NAMALWA (cell line): ENCODE data around the gene CFAP299.
A peak's percentile ranks its signal among the peaks of the same experiment; 100 is the strongest.
"Not testable (repeated sequence)": the region's sequence is repeated elsewhere in the genome, so short reads cannot be mapped to it uniquely, and the experiment has no call there.

Experiments
- DNase-seq: peaks from one replicate; pipeline ENCODE4 v3.0.0-alpha.2; 2015; ENCODE audit warnings: low spot score

The CFAP299 gene

DNA sequence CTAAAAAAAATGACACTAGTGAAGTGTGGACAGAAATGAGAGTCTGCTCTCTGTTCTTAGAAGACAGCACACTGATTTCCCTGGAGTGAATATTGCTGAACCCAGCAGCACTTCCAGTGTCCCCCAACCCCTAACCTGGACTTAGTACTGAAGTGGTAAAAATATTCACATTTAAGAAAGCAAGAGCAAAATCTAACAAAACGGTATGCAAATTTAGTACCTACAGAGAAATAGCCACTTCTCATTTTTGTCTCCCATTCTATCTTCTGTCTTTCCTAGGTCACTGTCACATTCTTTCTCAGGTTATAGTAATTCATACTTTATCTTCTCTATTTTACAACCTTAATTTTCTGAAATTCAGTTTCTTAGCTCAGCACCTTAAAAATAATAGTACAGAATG is 274.7 kb downstream of the CFAP299 start:
- DNase-seq = peak; percentile 54

DNA sequence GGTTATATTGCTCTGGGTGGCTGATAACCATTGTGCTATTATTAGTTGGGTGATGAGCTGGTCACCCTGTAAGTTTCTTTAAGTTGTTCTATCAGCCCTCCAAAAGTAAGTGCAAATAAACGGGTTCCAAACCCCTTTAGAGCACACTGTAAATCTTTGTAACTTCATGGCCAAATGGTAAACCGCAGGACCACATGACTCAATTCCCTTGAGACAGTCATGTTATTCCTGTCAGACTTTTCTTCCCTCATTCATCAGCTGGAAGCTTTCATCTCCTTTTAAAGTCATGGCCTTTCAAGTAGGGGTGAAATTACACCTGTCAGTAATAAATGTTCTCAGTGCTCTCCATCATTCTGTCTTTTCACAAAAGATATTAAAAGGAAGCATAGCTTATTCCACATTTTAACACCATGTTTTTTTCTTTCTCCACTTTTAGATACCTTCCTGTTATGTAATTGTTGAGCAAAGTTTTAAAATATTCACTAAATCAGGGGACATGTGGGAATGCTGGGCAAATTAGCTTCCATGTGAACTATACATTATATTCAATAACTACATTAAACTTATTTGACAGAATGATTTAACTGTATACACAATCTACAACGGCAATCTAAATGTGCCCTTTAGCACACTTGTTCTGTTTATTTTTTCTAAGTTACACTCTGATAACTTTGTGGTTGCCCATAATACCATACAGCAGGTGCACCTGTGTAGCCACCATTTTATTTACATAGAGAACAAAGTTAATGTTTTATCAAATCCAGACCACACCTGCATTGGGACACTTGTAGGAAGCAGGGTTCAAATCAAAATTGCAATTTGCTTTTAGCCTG is 275.5 kb downstream of the CFAP299 start:
- DNase-seq = peak; percentile 96

DNA sequence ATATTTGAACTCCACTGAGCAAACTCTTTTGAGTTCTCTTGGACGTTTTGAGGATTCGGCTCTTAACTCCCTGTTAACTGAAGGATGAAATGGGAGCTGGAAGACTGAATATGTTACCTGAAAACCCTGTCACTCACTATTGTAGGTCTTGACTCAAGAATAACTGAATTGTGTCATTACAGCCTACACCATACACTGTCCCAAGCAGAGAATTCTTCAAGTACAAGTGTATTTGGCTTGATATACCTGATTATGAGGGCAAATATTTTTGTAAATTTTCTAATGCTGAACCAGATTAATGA is 276.1 kb downstream of the CFAP299 start:
- DNase-seq = no peak

DNA sequence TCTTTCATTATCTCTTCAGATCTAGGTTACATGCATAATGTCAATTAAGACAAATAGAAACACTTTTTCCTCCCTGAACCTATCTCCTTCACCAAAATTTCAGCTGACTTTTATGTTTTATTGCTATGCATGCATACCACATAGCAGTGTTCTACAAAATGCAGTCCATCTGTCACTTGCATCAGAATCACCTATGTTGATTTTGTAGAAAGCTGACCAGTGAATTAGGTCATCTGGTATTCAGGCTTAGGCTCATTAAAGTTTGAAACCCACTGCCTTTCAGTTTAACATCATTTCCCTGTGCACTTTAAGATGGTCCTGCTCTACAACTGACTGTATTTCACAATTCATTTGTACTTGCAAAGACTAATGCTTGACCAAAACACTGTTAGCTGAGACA is 277.9 kb downstream of the CFAP299 start:
- DNase-seq = no peak

DNA sequence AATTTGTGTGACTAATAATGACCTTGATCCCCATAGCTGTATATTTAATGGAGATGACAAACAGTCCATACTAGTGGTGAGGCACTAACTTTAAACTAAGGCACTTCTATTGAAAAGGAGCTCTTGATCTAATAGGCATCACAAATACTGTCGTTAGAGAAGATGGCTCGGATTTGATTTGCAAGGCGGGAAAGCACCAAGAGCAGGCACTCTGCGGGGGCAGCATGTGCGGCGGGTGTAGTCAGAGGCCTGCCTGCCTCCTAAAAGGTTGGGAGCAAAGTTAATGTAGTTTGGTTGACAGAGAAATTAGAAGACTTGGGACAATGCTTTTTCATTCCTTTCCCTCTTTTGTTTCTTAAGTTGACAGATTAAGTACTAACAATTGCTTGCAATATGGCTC is 278.8 kb downstream of the CFAP299 start:
- no peak for DNase-seq

DNA sequence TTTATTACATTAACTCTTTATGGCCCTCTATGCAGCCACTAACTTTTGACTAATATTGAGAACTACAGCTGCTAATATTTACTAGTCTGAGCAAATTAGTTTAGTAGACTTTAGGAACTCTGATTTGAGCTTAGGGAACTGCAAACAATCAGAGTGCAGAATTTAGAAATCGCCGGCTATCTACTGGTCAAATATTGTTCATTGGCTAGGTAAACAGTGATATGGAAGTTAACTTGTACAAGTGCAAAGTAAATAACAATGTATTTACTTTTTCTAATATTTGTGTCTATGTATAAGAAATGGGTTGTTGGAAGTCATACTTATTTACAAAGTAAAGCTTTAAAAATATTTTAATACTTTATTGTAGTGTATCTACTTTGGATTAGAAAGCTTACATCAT is 279.6 kb downstream of the CFAP299 start:
- no peak for DNase-seq

DNA sequence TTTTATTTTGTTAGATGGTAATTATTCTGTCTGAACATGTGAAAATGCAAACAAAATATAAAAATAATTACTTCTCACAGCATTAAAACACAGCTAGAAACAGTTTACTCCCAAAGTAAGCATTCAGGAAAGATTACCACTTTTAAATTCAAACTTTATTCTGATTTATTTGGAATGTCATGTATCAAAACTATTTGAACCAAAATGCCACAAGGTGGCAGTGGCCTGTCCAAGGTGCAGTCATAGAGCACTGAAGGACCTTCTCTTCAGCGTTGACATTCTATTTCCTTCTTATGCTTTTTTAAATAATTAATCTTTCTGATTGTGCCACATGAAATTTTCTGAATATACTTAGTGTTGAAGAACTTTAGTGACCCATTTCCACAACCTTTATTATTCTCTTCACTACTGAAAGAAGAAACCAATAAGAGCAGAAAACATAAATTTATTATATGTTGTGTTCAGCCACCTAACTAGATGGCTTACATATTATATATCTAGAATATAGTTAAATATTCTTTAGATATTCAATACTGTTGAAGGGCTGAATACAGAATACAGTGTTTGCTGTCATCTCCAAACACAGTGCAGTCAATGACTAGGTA is 283.6 kb downstream of the CFAP299 start:
- peak; percentile 56 for DNase-seq

DNA sequence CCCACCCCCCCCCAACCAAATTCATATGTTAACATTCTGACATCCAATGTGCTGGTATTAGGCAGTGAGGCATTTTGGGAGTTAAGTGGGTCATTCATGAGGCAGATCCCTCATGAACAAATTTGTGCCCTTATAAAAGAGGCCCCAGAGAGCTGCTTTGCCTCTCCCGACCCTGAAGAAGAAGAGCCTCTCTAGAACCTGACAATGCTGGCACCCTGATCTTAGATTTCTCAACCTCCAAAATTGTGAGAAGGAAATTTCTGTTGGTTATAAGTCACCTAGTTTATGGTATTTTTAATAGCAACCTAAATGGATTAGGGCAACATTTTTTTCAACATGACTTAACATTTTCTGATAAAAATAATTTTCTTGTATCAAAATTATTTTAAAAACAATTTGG is 296.3 kb downstream of the CFAP299 start:
- DNase-seq = no peak

DNA sequence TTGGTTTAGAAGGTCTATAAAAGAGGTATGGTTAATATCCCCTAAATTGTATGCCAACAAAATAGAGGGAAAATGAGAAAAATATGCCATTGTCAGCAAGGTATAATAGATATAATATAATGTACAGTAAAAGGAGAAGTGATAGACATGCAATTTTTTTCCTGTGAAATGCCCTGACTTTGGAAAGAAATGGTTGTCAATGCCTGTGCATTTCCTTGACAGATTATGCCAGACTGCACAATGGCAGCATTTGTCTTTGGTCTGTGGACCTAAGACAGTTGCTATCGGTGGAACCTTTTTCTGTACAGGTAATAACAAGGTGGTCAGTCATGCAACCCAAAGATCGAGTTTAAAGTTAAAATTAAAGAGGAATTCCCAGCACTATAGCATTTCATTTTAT is 301.7 kb downstream of the CFAP299 start:
- DNase-seq = no peak

DNA sequence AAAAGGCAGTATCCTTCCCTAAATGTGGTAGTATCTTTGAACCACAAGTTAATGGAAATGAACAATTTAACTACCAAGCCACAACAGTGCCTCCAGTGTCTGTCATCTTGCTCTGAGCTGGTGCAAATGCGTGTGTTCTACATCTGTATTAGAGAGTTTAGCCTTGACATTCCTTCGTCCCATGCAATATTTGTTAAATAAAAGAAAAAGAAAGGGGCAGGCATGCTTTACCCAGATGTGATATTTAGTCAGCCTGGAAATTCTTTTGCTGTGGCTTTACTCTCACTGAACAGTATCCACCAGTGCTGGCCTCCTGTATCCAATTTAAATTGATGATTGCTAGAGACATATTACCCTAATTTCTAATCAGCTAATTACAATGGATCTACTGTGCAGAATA is 310.5 kb downstream of the CFAP299 start:
- no peak for DNase-seq

DNA sequence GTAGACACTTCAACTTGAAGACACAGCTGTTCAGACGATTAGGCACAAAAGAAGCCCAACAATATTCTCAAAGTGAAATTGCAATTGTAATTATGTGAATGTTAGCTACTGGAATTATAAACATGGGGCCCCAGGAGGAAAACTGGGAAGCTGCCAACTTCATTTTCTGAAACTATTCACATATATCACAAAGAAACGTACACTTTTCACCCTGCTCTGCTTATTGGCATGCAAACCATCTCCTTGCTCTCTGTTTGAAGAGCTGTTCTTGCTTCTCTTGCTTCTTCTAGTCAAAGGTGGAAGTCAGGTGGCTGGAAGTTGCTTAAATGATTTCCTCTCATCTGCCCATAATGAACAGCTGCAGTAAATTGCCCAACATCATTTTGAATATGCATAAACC is 320.1 kb downstream of the CFAP299 start:
- DNase-seq = peak; percentile 13

DNA sequence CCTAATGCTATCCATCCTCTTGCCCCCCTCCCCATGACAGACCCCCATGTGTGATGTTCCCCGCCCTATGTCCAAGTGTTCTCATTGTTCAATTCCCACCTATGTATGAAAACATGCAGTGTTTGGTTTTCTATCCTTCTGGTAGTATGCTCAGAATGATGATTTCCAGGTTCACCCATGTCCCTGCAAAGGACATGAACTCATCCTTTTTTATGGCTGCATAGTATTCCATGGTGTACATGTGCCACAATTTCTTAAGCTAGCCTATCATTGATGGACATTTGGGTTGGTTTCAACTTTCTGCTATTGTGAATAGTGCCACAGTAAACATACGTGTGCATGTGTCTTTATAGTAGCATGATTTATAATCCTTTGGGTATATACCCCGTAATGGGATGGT is 334.6 kb downstream of the CFAP299 start:
- DNase-seq = not testable (repeated sequence)

DNA sequence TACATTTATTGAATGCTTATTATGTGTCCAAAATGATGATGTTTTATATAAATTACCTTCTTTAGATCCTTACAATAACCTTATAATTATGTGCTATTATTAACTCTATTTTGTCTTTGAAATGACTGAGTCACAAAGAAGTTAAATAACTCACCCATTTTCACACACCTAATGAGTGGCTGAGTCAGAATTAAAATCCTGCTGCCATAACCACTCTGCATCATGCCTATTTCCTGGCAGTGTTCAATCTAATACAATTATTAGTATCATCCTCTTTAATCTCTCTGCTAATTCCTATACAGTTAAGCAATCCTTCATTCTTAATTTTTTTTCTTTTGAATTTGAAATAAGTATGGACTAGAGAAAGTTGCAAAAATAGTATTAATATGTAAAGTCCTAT is 342.9 kb downstream of the CFAP299 start:
- no peak for DNase-seq

DNA sequence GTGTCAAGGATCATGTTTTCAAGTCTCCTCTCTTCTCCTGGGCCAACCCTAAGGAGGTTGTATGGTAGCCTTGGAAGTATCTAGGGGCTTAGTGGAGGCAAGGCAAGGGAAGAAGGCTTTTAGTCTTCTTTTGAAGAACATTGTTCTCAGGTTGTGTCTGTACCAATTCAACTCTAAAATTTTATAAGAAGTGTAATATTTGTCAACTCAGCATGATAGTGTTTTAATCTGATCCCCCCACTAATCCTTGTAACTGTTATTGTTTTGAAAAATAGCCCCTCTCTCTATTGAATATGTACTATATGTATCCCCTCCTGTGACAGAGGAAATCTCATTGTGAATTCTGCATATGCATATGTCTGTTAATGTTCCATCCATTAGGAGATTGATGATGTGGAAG is 345.4 kb downstream of the CFAP299 start:
- DNase-seq = no peak

DNA sequence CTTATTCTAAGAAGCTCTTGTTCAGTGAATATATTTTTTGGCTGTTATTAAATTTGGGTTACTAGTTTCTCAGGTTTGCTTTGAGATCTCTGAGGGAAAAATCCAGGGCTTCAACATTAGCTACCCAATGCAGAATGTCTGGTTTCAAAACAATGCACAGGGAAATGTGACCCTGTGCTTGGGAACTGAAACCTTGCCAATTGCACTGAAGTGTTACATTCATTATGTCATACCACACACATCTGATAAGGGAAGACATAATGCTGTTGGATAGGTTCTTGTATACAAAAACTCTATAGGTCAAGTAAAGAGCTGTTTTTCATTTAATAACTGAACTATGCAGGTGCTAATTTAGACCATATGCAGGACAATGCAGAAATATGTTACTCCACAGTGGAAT is 349.7 kb downstream of the CFAP299 start:
- peak; percentile 13 for DNase-seq

DNA sequence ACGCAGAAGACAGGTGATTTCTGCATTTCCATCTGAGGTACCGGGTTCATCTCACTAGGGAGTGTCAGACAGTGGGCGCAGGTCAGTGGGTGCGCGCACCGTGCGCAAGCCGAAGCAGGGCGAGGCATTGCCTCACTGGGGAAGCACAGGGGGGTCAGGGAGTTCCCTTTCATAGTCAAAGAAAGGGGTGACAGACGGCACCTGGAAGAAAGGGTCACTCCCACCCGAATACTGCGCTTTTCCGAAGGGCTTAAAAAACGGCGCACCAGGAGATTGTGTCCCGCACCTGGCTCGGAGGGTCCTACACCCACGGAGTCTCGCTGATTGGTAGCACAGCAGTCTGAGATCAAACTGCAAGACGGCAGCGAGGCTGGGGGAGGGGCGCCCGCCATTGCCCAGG is 352.2 kb downstream of the CFAP299 start:
- DNase-seq = not testable (repeated sequence)

DNA sequence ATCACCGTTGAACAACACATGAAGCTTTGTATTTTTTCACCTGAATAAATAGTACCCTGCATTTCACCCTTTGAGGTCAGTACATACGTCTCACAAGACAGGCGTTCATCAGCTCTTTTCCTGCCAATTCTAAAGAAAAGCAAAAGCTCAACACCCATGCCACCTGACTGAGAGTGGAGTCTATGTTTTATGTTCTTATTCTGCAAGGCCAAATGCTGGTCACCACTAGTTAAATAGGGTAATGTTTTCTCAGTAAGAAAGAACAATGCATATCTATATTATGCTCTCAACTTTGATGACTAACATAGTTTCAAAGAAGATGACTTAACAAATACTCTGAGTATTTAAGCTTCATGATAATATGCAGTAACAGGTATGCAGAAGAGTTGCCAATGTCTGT is 358.6 kb downstream of the CFAP299 start:
- no peak for DNase-seq

DNA sequence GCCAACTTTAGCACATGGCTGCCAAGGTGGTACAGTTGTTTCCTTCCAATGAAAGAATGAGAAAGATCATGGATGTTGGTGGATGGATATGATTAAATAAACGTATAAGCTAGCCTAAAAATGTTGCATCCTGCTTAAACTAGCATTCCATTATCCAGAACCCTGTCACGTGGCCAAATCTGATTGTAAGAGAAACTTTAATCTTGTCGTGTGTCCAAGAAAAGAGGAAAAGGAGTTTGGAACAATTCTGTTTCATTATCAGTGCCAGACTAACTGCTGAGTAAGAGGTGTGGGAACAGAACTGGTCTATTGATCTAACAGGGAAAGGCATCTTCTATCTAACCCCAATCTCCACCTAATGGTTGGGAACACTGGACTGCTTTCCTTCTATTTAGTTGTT is 369.8 kb downstream of the CFAP299 start:
- no peak for DNase-seq

DNA sequence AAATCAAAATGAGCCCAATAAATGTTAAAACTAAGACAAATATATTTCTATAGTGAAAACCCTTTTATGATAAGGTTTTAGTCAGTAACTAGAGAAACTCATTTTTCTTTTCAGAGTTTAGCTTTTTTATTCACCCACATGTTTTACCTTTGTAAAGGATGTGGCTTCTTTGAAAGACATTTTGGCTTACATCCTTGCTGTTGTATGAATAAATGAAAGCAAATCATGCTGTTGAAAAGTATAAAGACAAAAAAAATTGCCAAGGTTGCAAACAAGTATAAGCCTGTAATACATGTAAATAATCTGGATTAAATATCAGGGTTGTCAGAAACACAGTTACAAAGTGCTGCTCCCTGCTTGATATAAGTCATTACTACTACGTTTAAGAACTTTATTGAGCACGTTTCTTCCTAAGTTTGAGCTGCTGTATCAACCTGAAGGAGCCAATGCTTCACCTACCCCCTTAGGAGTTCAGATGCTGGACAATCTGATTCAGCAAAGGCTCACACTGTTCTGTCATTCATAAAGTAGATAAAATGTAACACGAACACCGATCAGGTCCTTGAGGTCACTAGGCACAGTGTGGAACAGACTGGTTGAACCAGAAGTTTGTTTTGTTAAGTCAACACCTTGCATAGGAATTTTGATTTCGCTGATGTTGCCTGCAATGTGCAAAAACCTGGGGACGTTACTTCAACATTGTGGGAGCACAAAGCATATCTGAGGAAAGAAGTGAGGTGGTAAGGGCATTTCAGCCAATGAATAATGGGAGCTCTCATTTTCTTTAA is 373.7 kb downstream of the CFAP299 start:
- no peak for DNase-seq

DNA sequence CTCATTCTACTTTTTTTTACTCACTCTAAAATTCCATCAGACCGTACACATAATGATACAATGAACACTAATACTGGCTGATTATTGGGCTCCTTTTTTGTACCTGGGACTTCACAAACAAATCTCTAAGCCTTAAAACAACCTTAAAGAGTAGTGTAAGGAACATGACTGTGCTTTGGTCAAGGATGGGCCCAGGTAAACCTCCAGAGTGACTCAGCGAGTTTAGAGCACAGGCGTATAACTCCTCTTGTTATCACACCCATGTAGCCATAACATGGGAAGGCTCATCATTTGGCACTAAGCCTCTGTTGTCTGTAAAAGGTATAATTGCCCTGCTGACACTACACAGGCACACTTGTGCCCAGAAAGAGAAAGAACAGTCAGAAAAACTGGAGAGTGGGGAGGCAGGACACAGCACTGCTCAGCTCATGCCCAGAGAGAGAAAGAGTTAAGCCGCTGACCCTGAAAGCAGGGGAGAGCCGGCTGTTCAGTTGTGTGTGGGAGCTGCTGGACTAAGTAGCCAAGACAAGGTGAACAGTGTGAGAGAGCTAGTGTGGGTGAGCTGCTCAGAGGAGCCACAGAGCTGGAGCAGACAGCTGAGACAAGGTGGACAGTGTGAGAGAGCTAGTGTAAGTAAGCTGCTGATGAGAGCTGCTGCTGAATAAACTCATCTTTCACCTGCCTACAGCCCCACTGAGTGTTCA is 375.4 kb downstream of the CFAP299 start:
- DNase-seq = no peak

DNA sequence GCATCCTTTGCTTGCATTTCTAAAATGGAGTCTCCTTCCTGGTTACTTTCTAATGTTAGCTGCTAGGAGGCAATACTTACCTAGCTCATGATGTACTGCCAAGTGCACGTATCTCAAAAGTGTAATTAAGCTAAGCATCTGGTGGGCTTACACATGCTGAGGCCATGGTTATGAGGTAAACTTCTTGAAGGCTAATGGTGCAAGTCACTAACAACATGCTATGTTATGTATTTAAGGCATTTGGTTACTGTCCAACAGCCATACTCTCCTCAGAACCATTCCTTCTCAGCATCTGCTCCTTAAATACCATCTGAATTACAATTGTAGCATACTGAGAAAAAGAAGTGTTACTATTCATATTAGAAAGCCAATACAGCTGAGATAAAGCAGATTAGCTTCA is 376.4 kb downstream of the CFAP299 start:
- no peak for DNase-seq

DNA sequence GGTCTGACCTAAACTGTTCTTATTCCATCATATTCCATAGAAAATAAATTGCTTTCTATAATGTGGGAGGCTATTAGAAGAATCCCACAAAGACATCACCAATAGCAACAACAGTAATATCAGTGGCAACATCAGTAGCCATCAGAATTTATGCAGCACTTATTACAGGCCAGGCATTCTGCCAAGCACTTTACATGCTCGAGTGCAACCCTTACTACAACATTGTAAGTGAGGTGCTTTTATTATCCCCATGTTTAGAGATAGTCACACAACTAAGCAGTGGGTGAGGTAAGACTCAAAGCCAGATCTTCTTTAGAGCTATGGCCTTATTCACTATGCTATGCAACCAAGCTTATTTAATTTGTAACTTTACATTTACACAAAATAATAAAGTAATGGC is 377.9 kb downstream of the CFAP299 start:
- DNase-seq = no peak

DNA sequence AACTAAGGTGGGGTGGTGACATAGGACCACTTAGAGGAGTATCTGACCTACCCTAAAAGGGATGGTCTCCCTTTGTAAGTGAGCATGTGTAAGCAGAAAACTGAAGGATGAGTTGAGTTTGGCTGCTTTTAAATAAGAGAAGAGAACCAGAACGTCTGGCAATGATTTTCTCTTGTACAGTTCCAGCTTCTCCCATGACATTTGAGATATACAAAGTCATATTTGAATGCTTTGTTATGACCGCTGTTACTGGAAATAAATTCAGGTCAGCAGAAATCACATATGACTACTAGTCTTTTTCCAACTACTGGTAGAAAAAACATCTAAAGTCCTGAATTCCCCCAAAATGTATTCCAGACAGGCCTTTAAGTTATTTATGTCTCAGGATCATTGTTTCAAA is 381.7 kb downstream of the CFAP299 start:
- no peak for DNase-seq
